HepG2 (cell line): ENCODE data around the gene PPP1R13B. TPM values are rescaled to one million over a fixed set of nuclear protein-coding genes. Genes with fewer than 3 reads are reported as not detected.
A peak's percentile ranks its signal among the peaks of the same experiment; 100 is the strongest.

Source experiments
- ATAD3A ChIP-seq: sonication (generic); formaldehyde crosslinking; IDR thresholded peaks from 2 replicates; pipeline ENCODE4 v1.4.0; 2020; ENCODE audit warnings: missing genetic modification reagents
- CAMTA2 ChIP-seq: sonication (generic); formaldehyde crosslinking; IDR thresholded peaks from 2 replicates; pipeline ENCODE4 v1.4.0; 2020; ENCODE audit warnings: mild to moderate bottlenecking, missing genetic modification reagents, borderline replicate concordance
- CHCHD3 ChIP-seq: sonication (generic); formaldehyde crosslinking; IDR thresholded peaks from 2 replicates; pipeline ENCODE4 v1.8.0; 2022; ENCODE audit warnings: mild to moderate bottlenecking, missing genetic modification reagents, moderate library complexity
- DZIP1 ChIP-seq: sonication (generic); formaldehyde crosslinking; IDR thresholded peaks from 2 replicates; pipeline ENCODE4 v1.5.0; 2020; ENCODE audit warnings: mild to moderate bottlenecking, missing genetic modification reagents
- GABPB1 ChIP-seq: IDR thresholded peaks from 2 replicates; pipeline ENCODE4 v1.6.1; 2016; ENCODE audit warnings: mild to moderate bottlenecking, missing genetic modification reagents, moderate library complexity, missing compliant biosample characterization
- GATAD2A ChIP-seq: IDR thresholded peaks from 2 replicates; pipeline ENCODE4 v1.6.1; 2016
- GPBP1L1 ChIP-seq: sonication (generic); formaldehyde crosslinking; IDR thresholded peaks from 2 replicates; pipeline ENCODE4 v1.5.0; 2020; ENCODE audit warnings: mild to moderate bottlenecking, missing genetic modification reagents
- HOXA7 ChIP-seq: sonication (generic); formaldehyde crosslinking; IDR thresholded peaks from 2 replicates; pipeline ENCODE4 v1.8.1; 2022; ENCODE audit warnings: mild to moderate bottlenecking, missing genetic modification reagents, moderate library complexity
- NFYB ChIP-seq: sonication (generic); formaldehyde crosslinking; IDR thresholded peaks from 2 replicates; pipeline ENCODE4 v1.4.0; 2020; ENCODE audit warnings: missing genetic modification reagents
- NONO ChIP-seq, 2 experiments: fragments of 450-650 bp in 1 of 2; sonication (generic) in 1 of 2; formaldehyde crosslinking in 1 of 2; IDR thresholded peaks in 1 of 2; conservative IDR thresholded peaks in 1 of 2; 2 replicates each; pipeline versions ENCODE4 v1.6.1 to v1.8.0; 2017 to 2022; ENCODE audit warnings: mild to moderate bottlenecking in 1 of 2, missing genetic modification reagents in 1 of 2, moderate library complexity in 1 of 2
- RXRB ChIP-seq: IDR thresholded peaks from 2 replicates; pipeline ENCODE4 v1.6.1; 2016; ENCODE audit warnings: borderline replicate concordance, missing genetic modification reagents, missing compliant biosample characterization
- TARDBP ChIP-seq: sonication (generic); formaldehyde crosslinking; IDR thresholded peaks from 2 replicates; pipeline ENCODE4 v1.8.0; 2022; ENCODE audit warnings: mild to moderate bottlenecking, missing genetic modification reagents
- TBL1XR1 ChIP-seq: fragments of 150-350 bp; IDR thresholded peaks from 2 replicates; pipeline ENCODE4 v1.6.1; 2014; ENCODE audit warnings: borderline replicate concordance, low read length; ENCODE audit not compliant: partially characterized antibody
- ZBTB14 ChIP-seq: sonication (generic); formaldehyde crosslinking; IDR thresholded peaks from 2 replicates; pipeline ENCODE4 v1.4.0; 2020; ENCODE audit warnings: missing genetic modification reagents
- ZBTB42 ChIP-seq: sonication (generic); formaldehyde crosslinking; IDR thresholded peaks from 2 replicates; pipeline ENCODE4 v1.5.0; 2020; ENCODE audit warnings: mild to moderate bottlenecking, missing genetic modification reagents
- ZBTB7A ChIP-seq: sonication (generic); formaldehyde crosslinking; IDR thresholded peaks from 2 replicates; pipeline ENCODE4 v1.8.0; 2022; ENCODE audit warnings: mild to moderate bottlenecking, missing genetic modification reagents
- ZNF10 ChIP-seq: sonication (generic); formaldehyde crosslinking; IDR thresholded peaks from 2 replicates; pipeline ENCODE4 v1.4.0; 2020; ENCODE audit warnings: mild to moderate bottlenecking, low read depth, missing genetic modification reagents, borderline replicate concordance
- ZNF343 ChIP-seq: sonication (generic); formaldehyde crosslinking; IDR thresholded peaks from 2 replicates; pipeline ENCODE4 v1.4.0; 2020; ENCODE audit warnings: mild to moderate bottlenecking, missing genetic modification reagents
- ZNF441 ChIP-seq: sonication (generic); formaldehyde crosslinking; IDR thresholded peaks from 2 replicates; pipeline ENCODE4 v1.7.0; 2021; ENCODE audit warnings: missing genetic modification reagents, borderline replicate concordance
- ZNF546 ChIP-seq: sonication (generic); formaldehyde crosslinking; conservative IDR thresholded peaks from 2 replicates; pipeline ENCODE4 v1.8.1; 2023; ENCODE audit warnings: mild to moderate bottlenecking, missing genetic modification reagents
- ZNF556 ChIP-seq: sonication (generic); formaldehyde crosslinking; IDR thresholded peaks from 2 replicates; pipeline ENCODE4 v1.4.0; 2020; ENCODE audit warnings: mild to moderate bottlenecking, missing genetic modification reagents, borderline replicate concordance
- ZNF619 ChIP-seq: sonication (generic); formaldehyde crosslinking; IDR thresholded peaks from 2 replicates; pipeline ENCODE4 v1.4.0; 2020; ENCODE audit warnings: mild to moderate bottlenecking, missing genetic modification reagents
- ZNF776 ChIP-seq: sonication (generic); formaldehyde crosslinking; IDR thresholded peaks from 2 replicates; pipeline ENCODE4 v1.4.0; 2020; ENCODE audit warnings: mild to moderate bottlenecking, missing genetic modification reagents
- ZNF891 ChIP-seq: sonication (generic); formaldehyde crosslinking; IDR thresholded peaks from 2 replicates; pipeline ENCODE4 v1.5.0; 2020; ENCODE audit warnings: mild to moderate bottlenecking, missing genetic modification reagents
- polyA plus RNA-seq, 8 experiments: library from polyadenylated mRNA; depleted of rRNA in 3 of 8; stranded (reverse) in 7 of 8; unstranded in 1 of 8; fragments of >200 nt; fragmentation: Illumina TruSeq in 4 of 8; extraction: Trizol in 4 of 8; gene quantifications; 2 replicates each; pipeline versions ENCODE4 v1.2.1 to v1.2.3, GENCODE V29; 2011 to 2016; ENCODE audit warnings: low read depth in 4 of 8, missing spikeins in 1 of 8, mixed read lengths in 1 of 8; ENCODE audit not compliant: insufficient read depth in 1 of 8
- total RNA-seq, 5 experiments: library from RNA; depleted of rRNA; stranded (reverse); fragments of >200 nt; fragmentation: Illumina TruSeq; extraction: Trizol; gene quantifications; 2 replicates each; pipeline ENCODE4 v1.2.3, GENCODE V29; 2016; ENCODE audit warnings: low read depth in 1 of 5
- TF ChIP-seq, protein P1 (sequence below): IDR thresholded peaks from 2 replicates; pipeline ENCODE4 v1.6.1; 2012; ENCODE audit warnings: inconsistent platforms

PPP1R13B gene
- total and polyA plus RNA-seq, 2 of the 13 experiments (the other 11 are each of a cell fraction or from before 2014, with no cell fraction given), result 4.6 to 9.4 TPM

- TF ChIP-seq ZBTB14, result peak; percentile 95
- peak; percentile 31; the same call in 1 of the 2 replicates for TF ChIP-seq RXRB (CRISPR knock-in tag)
- 0 out of 2 replicates have a peak, but pooled peaks have one; percentile 37 for TF ChIP-seq ZNF441 (CRISPR knock-in tag)
- no peak for TF ChIP-seq HOXA7
- TF ChIP-seq ZBTB42 (CRISPR knock-in tag), result 0 out of 2 replicates have a peak, but pooled peaks have one; percentile 1
- no peak for TF ChIP-seq ZNF556
- no peak for TF ChIP-seq ATAD3A (CRISPR knock-in tag)
- no peak for TF ChIP-seq ZNF10 (CRISPR knock-in tag)
- peak; percentile 23 for TF ChIP-seq GABPB1 (CRISPR knock-in tag)
- TF ChIP-seq ZBTB7A (CRISPR knock-in tag), result no peak
- no peak for TF ChIP-seq ZNF619
- 0 out of 2 replicates have a peak, but pooled peaks have one; percentile 5 for TF ChIP-seq ZNF891 (CRISPR knock-in tag)
- TF ChIP-seq NONO (IDR thresholded peaks at IDR 0.05), result no peak
- peak; percentile 47; the same call in 1 of the 2 replicates for TF ChIP-seq NONO (CRISPR knock-in tag; conservative IDR thresholded peaks at IDR 0.05)
- 0 out of 2 replicates have a peak, but pooled peaks have one; percentile 11 for TF ChIP-seq ZNF776 (CRISPR knock-in tag)
- TF ChIP-seq CAMTA2 (CRISPR knock-in tag), result no peak
- peak; percentile 32; the same call in 1 of the 2 replicates for TF ChIP-seq NFYB (CRISPR knock-in tag)
- TF ChIP-seq GATAD2A (CRISPR knock-in tag), result no peak
- no peak; the same call in 1 of the 2 replicates for TF ChIP-seq DZIP1 (CRISPR knock-in tag)
- TF ChIP-seq TARDBP (CRISPR knock-in tag), result 0 out of 2 replicates have a peak, but pooled peaks have one; percentile 29
- no peak for TF ChIP-seq TBL1XR1
- TF ChIP-seq, protein P1, sequence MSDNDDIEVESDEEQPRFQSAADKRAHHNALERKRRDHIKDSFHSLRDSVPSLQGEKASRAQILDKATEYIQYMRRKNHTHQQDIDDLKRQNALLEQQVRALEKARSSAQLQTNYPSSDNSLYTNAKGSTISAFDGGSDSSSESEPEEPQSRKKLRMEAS, result peak; percentile 48
- TF ChIP-seq ZNF546 (CRISPR knock-in tag), result peak; percentile 76; the same call in 1 of the 2 replicates
- TF ChIP-seq CHCHD3, result no peak
- no peak for TF ChIP-seq GPBP1L1 (CRISPR knock-in tag)
- no peak for TF ChIP-seq ZNF343 (CRISPR knock-in tag)
Observed at GRCh38 chr14:103847451-103848174, at the start of gene PPP1R13B (continued).
